Measurements from ENCODE around the gene KRTAP10-3.

DNA sequence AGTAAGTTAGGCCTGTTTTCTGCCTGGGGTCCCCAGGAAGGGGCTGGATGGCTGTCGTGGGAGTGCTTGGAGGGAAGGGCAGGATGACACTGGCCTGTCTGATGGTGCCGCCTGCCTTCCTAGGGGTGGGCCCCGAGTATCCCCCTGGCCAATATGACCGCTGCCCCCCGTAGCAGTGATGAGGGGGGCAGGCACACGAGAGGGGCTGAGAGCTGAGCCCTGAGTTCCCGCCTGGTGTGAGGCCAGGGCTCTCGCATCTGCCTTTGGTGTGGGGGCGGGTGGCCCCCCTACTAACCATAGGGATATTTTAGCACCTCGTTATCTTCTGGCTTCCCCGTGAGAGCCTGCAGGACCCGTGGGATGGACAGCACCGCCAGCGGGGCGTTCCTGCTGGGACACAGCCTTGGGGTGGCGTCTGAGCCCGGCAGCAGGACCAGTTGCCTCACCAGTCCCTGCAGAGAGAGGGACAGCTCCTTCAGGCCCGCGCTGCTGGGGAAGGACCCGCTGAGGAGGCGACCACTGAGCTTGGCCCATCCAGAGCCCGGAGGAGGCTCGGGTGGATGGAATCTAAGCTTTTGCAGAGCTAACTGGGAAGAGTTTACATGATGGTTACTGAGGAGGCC lies 29.0 kb downstream of the KRTAP10-3 start:
- TF ChIP-seq CTCF (IDR thresholded peaks at IDR 0.05), result no peak
- TF ChIP-seq EP300 (IDR thresholded peaks at IDR 0.05), result no peak
- no peak for TF ChIP-seq POLR2A (IDR thresholded peaks at IDR 0.05; ENCODE audit: low read length)
- no peak for TF ChIP-seq PHF8 (IDR thresholded peaks at IDR 0.05; ENCODE audit: borderline replicate concordance, low read depth)
- TF ChIP-seq TP53 (CRISPR knock-in tag; IDR thresholded peaks at IDR 0.05), result no peak
- no peak for TF ChIP-seq RAD21 (conservative IDR thresholded peaks at IDR 0.05 in 1 of 2, IDR thresholded peaks at IDR 0.05 in 1 of 2)
- no peak for TF ChIP-seq MYC (IDR thresholded peaks at IDR 0.05; ENCODE audit: borderline replicate concordance, low read length)
- no peak for TF ChIP-seq MAFK (IDR thresholded peaks at IDR 0.05; ENCODE audit: partially characterized antibody)
- no peak for TF ChIP-seq EHF (CRISPR knock-in tag; IDR thresholded peaks at IDR 0.05)
- TF ChIP-seq, protein P1, sequence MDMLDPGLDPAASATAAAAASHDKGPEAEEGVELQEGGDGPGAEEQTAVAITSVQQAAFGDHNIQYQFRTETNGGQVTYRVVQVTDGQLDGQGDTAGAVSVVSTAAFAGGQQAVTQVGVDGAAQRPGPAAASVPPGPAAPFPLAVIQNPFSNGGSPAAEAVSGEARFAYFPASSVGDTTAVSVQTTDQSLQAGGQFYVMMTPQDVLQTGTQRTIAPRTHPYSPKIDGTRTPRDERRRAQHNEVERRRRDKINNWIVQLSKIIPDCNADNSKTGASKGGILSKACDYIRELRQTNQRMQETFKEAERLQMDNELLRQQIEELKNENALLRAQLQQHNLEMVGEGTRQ (IDR thresholded peaks at IDR 0.05), result no peak
- TF ChIP-seq RFX5 (IDR thresholded peaks at IDR 0.05), result no peak
- TF ChIP-seq, protein P2, sequence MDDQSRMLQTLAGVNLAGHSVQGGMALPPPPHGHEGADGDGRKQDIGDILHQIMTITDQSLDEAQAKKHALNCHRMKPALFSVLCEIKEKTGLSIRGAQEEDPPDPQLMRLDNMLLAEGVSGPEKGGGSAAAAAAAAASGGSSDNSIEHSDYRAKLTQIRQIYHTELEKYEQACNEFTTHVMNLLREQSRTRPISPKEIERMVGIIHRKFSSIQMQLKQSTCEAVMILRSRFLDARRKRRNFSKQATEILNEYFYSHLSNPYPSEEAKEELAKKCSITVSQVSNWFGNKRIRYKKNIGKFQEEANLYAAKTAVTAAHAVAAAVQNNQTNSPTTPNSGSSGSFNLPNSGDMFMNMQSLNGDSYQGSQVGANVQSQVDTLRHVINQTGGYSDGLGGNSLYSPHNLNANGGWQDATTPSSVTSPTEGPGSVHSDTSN (IDR thresholded peaks at IDR 0.05), result no peak
- TF ChIP-seq, protein P3, sequence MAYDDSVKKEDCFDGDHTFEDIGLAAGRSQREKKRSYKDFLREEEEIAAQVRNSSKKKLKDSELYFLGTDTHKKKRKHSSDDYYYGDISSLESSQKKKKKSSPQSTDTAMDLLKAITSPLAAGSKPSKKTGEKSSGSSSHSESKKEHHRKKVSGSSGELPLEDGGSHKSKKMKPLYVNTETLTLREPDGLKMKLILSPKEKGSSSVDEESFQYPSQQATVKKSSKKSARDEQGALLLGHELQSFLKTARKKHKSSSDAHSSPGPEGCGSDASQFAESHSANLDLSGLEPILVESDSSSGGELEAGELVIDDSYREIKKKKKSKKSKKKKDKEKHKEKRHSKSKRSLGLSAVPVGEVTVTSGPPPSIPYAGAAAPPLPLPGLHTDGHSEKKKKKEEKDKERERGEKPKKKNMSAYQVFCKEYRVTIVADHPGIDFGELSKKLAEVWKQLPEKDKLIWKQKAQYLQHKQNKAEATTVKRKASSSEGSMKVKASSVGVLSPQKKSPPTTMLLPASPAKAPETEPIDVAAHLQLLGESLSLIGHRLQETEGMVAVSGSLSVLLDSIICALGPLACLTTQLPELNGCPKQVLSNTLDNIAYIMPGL (CRISPR knock-in tag; IDR thresholded peaks at IDR 0.05; ENCODE audit: borderline replicate concordance), result no peak

All from A549 (cell line).